A549 (cell line): ENCODE measurements around the gene MYLK.

Experiments
- BHLHE40 ChIP-seq: IDR thresholded peaks from 2 replicates; pipeline ENCODE4 v1.6.1; 2012; ENCODE audit warnings: low read depth, low read length, inconsistent platforms
- CHD2 ChIP-seq: fragments of 150-350 bp; IDR thresholded peaks from 2 replicates; pipeline ENCODE4 v1.6.1; 2014; ENCODE audit warnings: low read length; ENCODE audit not compliant: partially characterized antibody
- HDAC2 ChIP-seq: fragments of 200-600 bp; sonication (generic); IDR thresholded peaks from 2 replicates; pipeline ENCODE4 v1.6.1; 2016
- RAD21 ChIP-seq, 2 experiments: fragments of >200 bp in 1 of 2; sonication (Bioruptor Twin) in 1 of 2; formaldehyde crosslinking in 1 of 2; IDR thresholded peaks in 1 of 2; conservative IDR thresholded peaks in 1 of 2; 2 replicates in 1 of 2; 3 replicates in 1 of 2; pipeline ENCODE4 v1.6.1; 2012 to 2018; ENCODE audit warnings: inconsistent platforms in 1 of 2
- SMC3 ChIP-seq: fragments of >200 bp; sonication (Bioruptor Twin); formaldehyde crosslinking; IDR thresholded peaks from 3 replicates; pipeline ENCODE4 v1.6.1; 2018; ENCODE audit warnings: inconsistent platforms
- SREBF2 ChIP-seq: fragments of 450-650 bp; IDR thresholded peaks from 2 replicates; pipeline ENCODE4 v1.6.1; 2014; ENCODE audit warnings: mild to moderate bottlenecking, moderate library complexity
- ZSCAN20 ChIP-seq: fragments of 250-450 bp; sonication (Bioruptor Pico); IDR thresholded peaks from 2 replicates; pipeline ENCODE4 v1.8.0; 2022; ENCODE audit warnings: mild to moderate bottlenecking, moderate library complexity
- TF ChIP-seq, protein P1 (sequence below): IDR thresholded peaks from 2 replicates; pipeline ENCODE4 v1.6.1; 2012
- TF ChIP-seq, protein P2 (sequence below): fragments of >200 bp; sonication (Bioruptor Twin); formaldehyde crosslinking; IDR thresholded peaks from 3 replicates; pipeline ENCODE4 v1.5.1; 2016
- TF ChIP-seq, protein P3 (sequence below): fragments of 250-450 bp; sonication (Bioruptor Pico); IDR thresholded peaks from 2 replicates; pipeline ENCODE4 v1.5.0; 2021; ENCODE audit warnings: mild to moderate bottlenecking, moderate library complexity, borderline replicate concordance

- TF ChIP-seq, protein P1, sequence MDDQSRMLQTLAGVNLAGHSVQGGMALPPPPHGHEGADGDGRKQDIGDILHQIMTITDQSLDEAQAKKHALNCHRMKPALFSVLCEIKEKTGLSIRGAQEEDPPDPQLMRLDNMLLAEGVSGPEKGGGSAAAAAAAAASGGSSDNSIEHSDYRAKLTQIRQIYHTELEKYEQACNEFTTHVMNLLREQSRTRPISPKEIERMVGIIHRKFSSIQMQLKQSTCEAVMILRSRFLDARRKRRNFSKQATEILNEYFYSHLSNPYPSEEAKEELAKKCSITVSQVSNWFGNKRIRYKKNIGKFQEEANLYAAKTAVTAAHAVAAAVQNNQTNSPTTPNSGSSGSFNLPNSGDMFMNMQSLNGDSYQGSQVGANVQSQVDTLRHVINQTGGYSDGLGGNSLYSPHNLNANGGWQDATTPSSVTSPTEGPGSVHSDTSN: no peak
- TF ChIP-seq SREBF2 (no peak), CHD2 (no peak), SMC3 (no peak), RAD21 (conservative IDR thresholded peaks at IDR 0.05 in 1 of 2, IDR thresholded peaks at IDR 0.05 in 1 of 2) (no peak), HDAC2 (no peak), ZSCAN20 (CRISPR knock-in tag) (no peak), BHLHE40 (no peak)
- TF ChIP-seq, protein P2, sequence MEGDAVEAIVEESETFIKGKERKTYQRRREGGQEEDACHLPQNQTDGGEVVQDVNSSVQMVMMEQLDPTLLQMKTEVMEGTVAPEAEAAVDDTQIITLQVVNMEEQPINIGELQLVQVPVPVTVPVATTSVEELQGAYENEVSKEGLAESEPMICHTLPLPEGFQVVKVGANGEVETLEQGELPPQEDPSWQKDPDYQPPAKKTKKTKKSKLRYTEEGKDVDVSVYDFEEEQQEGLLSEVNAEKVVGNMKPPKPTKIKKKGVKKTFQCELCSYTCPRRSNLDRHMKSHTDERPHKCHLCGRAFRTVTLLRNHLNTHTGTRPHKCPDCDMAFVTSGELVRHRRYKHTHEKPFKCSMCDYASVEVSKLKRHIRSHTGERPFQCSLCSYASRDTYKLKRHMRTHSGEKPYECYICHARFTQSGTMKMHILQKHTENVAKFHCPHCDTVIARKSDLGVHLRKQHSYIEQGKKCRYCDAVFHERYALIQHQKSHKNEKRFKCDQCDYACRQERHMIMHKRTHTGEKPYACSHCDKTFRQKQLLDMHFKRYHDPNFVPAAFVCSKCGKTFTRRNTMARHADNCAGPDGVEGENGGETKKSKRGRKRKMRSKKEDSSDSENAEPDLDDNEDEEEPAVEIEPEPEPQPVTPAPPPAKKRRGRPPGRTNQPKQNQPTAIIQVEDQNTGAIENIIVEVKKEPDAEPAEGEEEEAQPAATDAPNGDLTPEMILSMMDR: no peak
- TF ChIP-seq, protein P3, sequence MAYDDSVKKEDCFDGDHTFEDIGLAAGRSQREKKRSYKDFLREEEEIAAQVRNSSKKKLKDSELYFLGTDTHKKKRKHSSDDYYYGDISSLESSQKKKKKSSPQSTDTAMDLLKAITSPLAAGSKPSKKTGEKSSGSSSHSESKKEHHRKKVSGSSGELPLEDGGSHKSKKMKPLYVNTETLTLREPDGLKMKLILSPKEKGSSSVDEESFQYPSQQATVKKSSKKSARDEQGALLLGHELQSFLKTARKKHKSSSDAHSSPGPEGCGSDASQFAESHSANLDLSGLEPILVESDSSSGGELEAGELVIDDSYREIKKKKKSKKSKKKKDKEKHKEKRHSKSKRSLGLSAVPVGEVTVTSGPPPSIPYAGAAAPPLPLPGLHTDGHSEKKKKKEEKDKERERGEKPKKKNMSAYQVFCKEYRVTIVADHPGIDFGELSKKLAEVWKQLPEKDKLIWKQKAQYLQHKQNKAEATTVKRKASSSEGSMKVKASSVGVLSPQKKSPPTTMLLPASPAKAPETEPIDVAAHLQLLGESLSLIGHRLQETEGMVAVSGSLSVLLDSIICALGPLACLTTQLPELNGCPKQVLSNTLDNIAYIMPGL (CRISPR knock-in tag): no peak
Observed at GRCh38 chr3:123799544-123800361, 84.4 kb downstream of the MYLK start.
